CD14-positive monocyte (primary cell): ENCODE data around the gene ROR1. TPM values are rescaled to one million over a fixed set of nuclear protein-coding genes. Genes with fewer than 3 reads are reported as not detected.

Source experiments
- DNase-seq, 3 donors: peaks; one replicate each; pipeline ENCODE4 v3.0.0-alpha.2; 2011 to 2022
- H2AFZ ChIP-seq: 2 replicates; pipeline ENCODE4 v1.6.0; 2012; ENCODE audit warnings: mild to moderate bottlenecking, low read depth, low read length, inconsistent platforms; ENCODE audit not compliant: insufficient read depth, poor library complexity, severe bottlenecking
- H3K27ac ChIP-seq, 2 donors: 1 replicate in 1 of 2; 2 replicates in 1 of 2; pipeline ENCODE4 v1.5.1; 2012 to 2013; ENCODE audit warnings: low read length in 2 of 2, control low read depth in 1 of 2, inconsistent platforms in 1 of 2, low read depth in 1 of 2, mild to moderate bottlenecking in 1 of 2
- H3K27me3 ChIP-seq, 2 donors: one replicate each; pipeline versions ENCODE4 v1.6.0 to v1.6.1; 2011 to 2013; ENCODE audit warnings: low read length in 2 of 2; ENCODE audit not compliant: control insufficient read depth in 2 of 2, insufficient read depth in 2 of 2
- H3K36me3 ChIP-seq, 2 donors: replicated peaks in 1 of 2; 1 replicate in 1 of 2; 2 replicates in 1 of 2; pipeline versions ENCODE4 v1.5.1 to v1.6.1; 2012 to 2013; ENCODE audit warnings: low read length in 2 of 2, control low read depth in 1 of 2, inconsistent platforms in 1 of 2, mild to moderate bottlenecking in 1 of 2; ENCODE audit not compliant: insufficient read depth in 2 of 2, control insufficient read depth in 1 of 2
- H3K4me1 ChIP-seq, 2 donors: 1 replicate in 1 of 2; 2 replicates in 1 of 2; pipeline versions ENCODE4 v1.5.1 to v1.6.1; 2012 to 2013; ENCODE audit warnings: low read length in 2 of 2, control low read depth in 1 of 2, inconsistent platforms in 1 of 2, mild to moderate bottlenecking in 1 of 2, moderate library complexity in 1 of 2; ENCODE audit not compliant: insufficient read depth in 2 of 2, control insufficient read depth in 1 of 2
- H3K4me2 ChIP-seq: replicated peaks from 2 replicates; pipeline ENCODE3; 2012; ENCODE audit warnings: low read length, moderate library complexity, mild to moderate bottlenecking; ENCODE audit not compliant: poor library complexity, severe bottlenecking; ENCODE audit errors: extremely low read depth
- H3K4me3 ChIP-seq, 3 experiments: fragments of 200-600 bp in 1 of 3; sonication (generic) in 1 of 3; replicated peaks in 1 of 3; 1 replicate in 2 of 3; 2 replicates in 1 of 3; pipeline ENCODE4 v1.5.1; 2011 to 2013; ENCODE audit warnings: low read length in 3 of 3, mild to moderate bottlenecking in 3 of 3, control low read depth in 2 of 3, low read depth in 2 of 3, inconsistent platforms in 1 of 3, moderate library complexity in 1 of 3
- H3K79me2 ChIP-seq: 2 replicates; pipeline ENCODE4 v1.6.0; 2012; ENCODE audit warnings: mild to moderate bottlenecking, control low read depth, inconsistent platforms, low read length, moderate library complexity; ENCODE audit not compliant: insufficient read depth
- H3K9ac ChIP-seq: 2 replicates; pipeline ENCODE4 v1.6.0; 2017; ENCODE audit warnings: low read length, mild to moderate bottlenecking; ENCODE audit not compliant: insufficient read depth, poor library complexity, severe bottlenecking
- H3K9me3 ChIP-seq, 2 donors: replicated peaks in 1 of 2; 1 replicate in 1 of 2; 2 replicates in 1 of 2; pipeline versions ENCODE4 v1.5.1 to v1.6.1; 2012 to 2013; ENCODE audit warnings: low read length in 2 of 2, control low read depth in 1 of 2; ENCODE audit not compliant: control insufficient read depth in 1 of 2, insufficient read depth in 1 of 2
- H4K20me1 ChIP-seq: 2 replicates; pipeline ENCODE4 v1.6.0; 2012; ENCODE audit warnings: mild to moderate bottlenecking, low read length, control low read depth, moderate library complexity; ENCODE audit not compliant: insufficient read depth
- H3K27ac Mint-ChIP-seq, 7 donors: one replicate each; pipeline ENCODE4 v1.8.0; 2020; ENCODE audit warnings: mild to moderate bottlenecking in 7 of 7, mixed read lengths in 7 of 7, moderate library complexity in 6 of 7, inconsistent platforms in 2 of 7
- H3K27me3 Mint-ChIP-seq, 3 donors: one replicate each; pipeline ENCODE4 v1.8.0; 2021 to 2022; ENCODE audit warnings: low read depth in 3 of 3, mild to moderate bottlenecking in 3 of 3, mixed read lengths in 3 of 3, moderate library complexity in 3 of 3, inconsistent platforms in 1 of 3
- H3K36me3 Mint-ChIP-seq, 2 donors: one replicate each; pipeline ENCODE4 v1.8.0; 2020; ENCODE audit warnings: mixed read lengths in 2 of 2, inconsistent platforms in 1 of 2, mild to moderate bottlenecking in 1 of 2
- H3K4me1 Mint-ChIP-seq: one replicate; pipeline ENCODE4 v1.8.0; 2020; ENCODE audit warnings: mild to moderate bottlenecking, mixed read lengths
- H3K4me3 Mint-ChIP-seq, 2 donors: one replicate each; pipeline ENCODE4 v1.8.0; 2020; ENCODE audit warnings: mild to moderate bottlenecking in 2 of 2, mixed read lengths in 2 of 2, moderate library complexity in 1 of 2
- H3K9me3 Mint-ChIP-seq, 7 donors: one replicate each; pipeline ENCODE4 v1.8.0; 2020 to 2022; ENCODE audit warnings: mixed read lengths in 7 of 7, mild to moderate bottlenecking in 6 of 7, moderate library complexity in 6 of 7, inconsistent platforms in 2 of 7
- CTCF ChIP-seq: fragments of 200-600 bp; IDR thresholded peaks from one replicate; pipeline ENCODE4 v1.8.0; 2022; ENCODE audit warnings: antibody characterized with exemption, mild to moderate bottlenecking
- WGBS: methylation state at CpG from one replicate; pipeline ENCODE4 v1.1.5; 2013; ENCODE audit warnings: missing lambda C conversion rate; ENCODE audit not compliant: insufficient coverage; 5-methylcytosine and 5-hydroxymethylcytosine counted together
- intact Hi-C, 2 donors: fragments of 100-400 bp; cut with micrococcal nuclease; formaldehyde crosslinking; loops; one replicate each; pipeline versions ENCODE4 v1.15.0 to v1.15.1; 2023
- polyA plus RNA-seq, 3 donors: library from polyadenylated mRNA; depleted of rRNA in 1 of 3; unstranded in 2 of 3; stranded (reverse) in 1 of 3; fragments of 300-500 nt in 2 of 3; fragments of >200 nt in 1 of 3; fragmentation: Illumina TruSeq in 2 of 3; gene quantifications; 1 replicate in 2 of 3; 2 replicates in 1 of 3; pipeline ENCODE4 v1.2.3, GENCODE V29; 2012 to 2021

The ROR1 gene
- polyA plus RNA-seq, 3 donors, result not detected

DNA sequence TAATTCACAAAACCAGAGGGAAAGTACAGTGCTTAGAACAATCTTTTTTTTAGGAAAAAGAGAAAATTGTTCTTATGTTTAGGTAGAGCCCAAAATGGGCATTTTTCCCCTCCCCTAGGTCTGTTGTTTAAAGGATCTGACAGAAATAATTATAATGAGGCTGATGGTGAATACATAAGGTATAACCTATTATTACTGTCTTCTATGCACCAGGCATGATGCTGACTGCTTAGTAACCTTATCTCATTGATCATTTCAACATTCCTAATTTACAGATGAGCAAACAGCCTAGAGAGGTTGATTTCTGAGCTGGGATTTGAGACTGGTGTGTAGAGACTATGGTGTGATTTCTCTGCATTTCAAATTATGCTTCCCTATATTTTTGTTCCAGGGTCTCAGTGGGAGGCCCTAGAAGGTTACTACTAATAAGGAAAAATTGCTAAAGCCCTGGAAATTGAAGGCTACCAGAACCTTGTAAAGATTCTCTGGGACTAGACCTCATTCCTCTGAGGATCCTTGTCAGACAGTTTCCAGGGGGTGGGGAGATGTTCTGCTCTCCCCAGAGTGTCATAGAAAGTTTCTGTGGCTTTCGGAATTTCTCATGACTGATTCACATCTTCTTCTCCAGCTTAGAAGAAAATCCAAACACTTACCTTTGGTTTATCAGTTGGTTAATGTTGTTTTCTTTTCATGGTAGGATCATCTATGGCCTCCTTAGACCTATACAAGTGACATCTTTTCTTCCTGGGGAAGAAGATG lies 44.9 kb downstream of the ROR1 start:
- Mint-ChIP-seq H3K27ac (no peak overlapping the region), H3K9me3 (peaks cover 0 to 8% (median 4%) of the 10 kb centered on the region in 7 donors), H3K4me1 (peaks cover 8% of the 10 kb centered on the region), H3K4me3 (no peak overlapping the region), H3K27me3 (peaks cover 2 to 5% (median 2%) of the 10 kb centered on the region in 3 donors), H3K36me3 (no peaks in the 10 kb centered on the region)
- intact Hi-C loops, result no loop called here
- Histone ChIP-seq H3K4me1 (peaks cover 0 to 4% of the 10 kb centered on the region in 2 donors), H3K9ac (no peak overlapping the region), H3K36me3 (no peaks in the 10 kb centered on the region), H3K79me2 (no peaks in the 10 kb centered on the region), H3K4me3 (no peak overlapping the region), H3K27me3 (no peaks in the 10 kb centered on the region), H3K4me2 (no peak overlapping the region), H3K9me3 (no peaks in the 10 kb centered on the region), H4K20me1 (no peaks in the 10 kb centered on the region), H3K27ac (no peak overlapping the region), H2AFZ (no peak overlapping the region)
- DNase-seq, result no peak
- no peak for TF ChIP-seq CTCF
- WGBS, result no CpG with 5 or more reads among the region's 1 CpG

DNA sequence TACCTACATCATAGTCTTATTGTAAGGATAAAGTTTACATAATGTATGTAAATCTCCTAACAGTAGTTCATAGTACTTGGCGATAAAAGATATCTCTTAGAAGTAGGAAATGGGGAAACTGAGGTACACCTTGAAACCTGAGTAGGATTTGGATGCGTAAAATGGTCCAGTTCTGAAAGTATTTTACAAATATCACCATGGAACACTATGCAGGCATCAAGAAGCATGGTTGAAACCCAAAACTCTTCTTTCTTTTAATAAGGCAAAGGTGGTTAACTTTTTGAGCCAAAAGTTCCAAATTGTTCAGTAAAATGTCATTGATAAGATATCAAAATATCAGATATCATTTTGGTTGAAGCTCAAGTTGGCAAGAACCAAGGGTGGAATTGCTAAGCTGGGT lies 46.0 kb downstream of the ROR1 start:
- no CpG with 5 or more reads among the region's 2 CpGs for WGBS
- no peak overlapping the region for H3K27ac ChIP-seq
- Mint-ChIP-seq H3K27me3 (peaks cover 2 to 5% (median 2%) of the 10 kb centered on the region in 3 donors), H3K9me3 (peaks cover 0 to 8% (median 4%) of the 10 kb centered on the region in 7 donors), H3K4me3 (no peak overlapping the region), H3K4me1 (peaks cover 8% of the 10 kb centered on the region), H3K27ac (no peak overlapping the region), H3K36me3 (no peaks in the 10 kb centered on the region)
- no peak overlapping the region for H3K9ac ChIP-seq
- no peak for DNase-seq
- TF ChIP-seq CTCF, result no peak
- peaks cover 0 to 4% of the 10 kb centered on the region in 2 donors for H3K4me1 ChIP-seq
- no peaks in the 10 kb centered on the region for H3K9me3 ChIP-seq
- no peak overlapping the region for H3K4me3 ChIP-seq
- no peaks in the 10 kb centered on the region for H3K36me3 ChIP-seq
- H3K4me2 ChIP-seq, result no peak overlapping the region
- no peaks in the 10 kb centered on the region for H3K27me3 ChIP-seq
- intact Hi-C loops, result no loop called here
- H4K20me1 ChIP-seq, result no peaks in the 10 kb centered on the region
- no peak overlapping the region for H2AFZ ChIP-seq
- no peaks in the 10 kb centered on the region for H3K79me2 ChIP-seq
